Measurements from ENCODE around the gene TP53TG5.

The TP53TG5 gene

GRCh38 chr20:45406260-45407066 lies 28.3 kb upstream of the TP53TG5 start:
- FAIRE-seq = no peak
- no peak for DNase-seq (ENCODE audit: extremely low spot score, insufficient read length, low read depth)

DNA sequence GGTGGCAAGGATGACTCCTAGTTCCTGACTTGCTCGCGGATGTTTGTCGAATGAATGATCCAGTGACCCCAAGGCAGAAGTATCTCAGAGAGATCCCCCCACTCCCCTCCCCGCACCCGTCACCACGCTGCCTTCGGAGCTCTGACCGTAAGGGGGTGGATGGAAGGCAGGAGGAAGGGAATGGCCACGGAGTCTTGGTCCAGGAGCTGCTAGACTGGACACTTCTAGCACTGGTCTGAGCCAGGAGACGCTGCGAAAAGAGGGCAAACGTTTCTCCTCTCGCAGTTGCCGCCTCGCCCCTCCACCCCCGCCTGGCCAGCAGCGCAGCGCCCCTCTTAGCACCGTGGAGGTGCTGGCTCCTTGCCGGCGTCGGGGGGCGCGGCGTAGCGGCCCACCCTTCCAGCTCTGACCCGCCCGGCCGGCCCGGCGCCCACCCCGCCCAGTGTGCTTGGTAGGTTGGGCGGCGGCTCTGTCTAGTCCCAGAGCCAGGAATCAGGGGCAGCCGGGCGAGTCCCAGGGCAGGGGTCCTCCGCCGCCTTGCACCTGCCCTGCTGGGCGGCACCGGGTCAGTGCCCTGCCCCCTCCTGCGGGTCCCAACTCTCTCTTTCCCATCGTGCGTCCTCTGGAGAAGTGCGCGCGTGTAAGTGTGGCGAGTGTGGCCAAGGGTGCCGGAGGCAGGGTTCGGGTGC lies 27.6 kb upstream of the TP53TG5 start:
- DNase-seq (ENCODE audit: extremely low spot score, insufficient read length, low read depth) (no peak), FAIRE-seq (no peak)

GRCh38 chr20:45404438-45404837 lies 26.3 kb upstream of the TP53TG5 start:
- no peak for FAIRE-seq
- DNase-seq (ENCODE audit: extremely low spot score, insufficient read length, low read depth) = no peak

GRCh38 chr20:45402946-45403345 lies 24.8 kb upstream of the TP53TG5 start:
- DNase-seq (ENCODE audit: extremely low spot score, insufficient read length, low read depth) = no peak
- no peak for FAIRE-seq

GRCh38 chr20:45400346-45401031 lies 22.4 kb upstream of the TP53TG5 start:
- DNase-seq (ENCODE audit: extremely low spot score, insufficient read length, low read depth) (no peak), FAIRE-seq (no peak)

- no peak for DNase-seq (ENCODE audit: extremely low spot score, insufficient read length, low read depth)
- FAIRE-seq = no peak
These were observed 20.9 kb upstream of the TP53TG5 start for GRCh38 chr20:45399018-45399417.

- FAIRE-seq (no peak), DNase-seq (ENCODE audit: extremely low spot score, insufficient read length, low read depth) (no peak)
These were observed 16.9 kb upstream of the TP53TG5 start for GRCh38 chr20:45395114-45395415.

GRCh38 chr20:45394221-45395113 lies 16.3 kb upstream of the TP53TG5 start:
- FAIRE-seq (no peak), DNase-seq (ENCODE audit: extremely low spot score, insufficient read length, low read depth) (no peak)

GRCh38 chr20:45392733-45393132 lies 14.6 kb upstream of the TP53TG5 start:
- FAIRE-seq (no peak), DNase-seq (ENCODE audit: extremely low spot score, insufficient read length, low read depth) (no peak)

GRCh38 chr20:45391559-45391958 lies 13.4 kb upstream of the TP53TG5 start:
- no peak for FAIRE-seq
- DNase-seq (ENCODE audit: extremely low spot score, insufficient read length, low read depth) = no peak

GRCh38 chr20:45390931-45391330 lies 12.8 kb upstream of the TP53TG5 start:
- FAIRE-seq (no peak), DNase-seq (ENCODE audit: extremely low spot score, insufficient read length, low read depth) (no peak)

GRCh38 chr20:45387274-45387673 lies 9.1 kb upstream of the TP53TG5 start:
- no peak for FAIRE-seq

GRCh38 chr20:45377269-45377668 lies 856 bp downstream of the TP53TG5 start:
- FAIRE-seq (no peak), DNase-seq (ENCODE audit: extremely low spot score, insufficient read length, low read depth) (no peak)

More at GRCh38 chr20:45387274-45387673, 9.1 kb upstream of the TP53TG5 start:
- no peak for DNase-seq (ENCODE audit: extremely low spot score, insufficient read length, low read depth)

- no peak for FAIRE-seq
- DNase-seq (ENCODE audit: extremely low spot score, insufficient read length, low read depth) = no peak
These were observed 3.2 kb downstream of the TP53TG5 start for GRCh38 chr20:45374966-45375365.

GRCh38 chr20:45374101-45374467 lies 4.0 kb downstream of the TP53TG5 start:
- FAIRE-seq (no peak), DNase-seq (ENCODE audit: extremely low spot score, insufficient read length, low read depth) (no peak)

GRCh38 chr20:45373353-45374100 lies 4.6 kb downstream of the TP53TG5 start:
- peak; percentile 87 for FAIRE-seq
- peak; percentile 64 for DNase-seq (ENCODE audit: extremely low spot score, insufficient read length, low read depth)

DNA sequence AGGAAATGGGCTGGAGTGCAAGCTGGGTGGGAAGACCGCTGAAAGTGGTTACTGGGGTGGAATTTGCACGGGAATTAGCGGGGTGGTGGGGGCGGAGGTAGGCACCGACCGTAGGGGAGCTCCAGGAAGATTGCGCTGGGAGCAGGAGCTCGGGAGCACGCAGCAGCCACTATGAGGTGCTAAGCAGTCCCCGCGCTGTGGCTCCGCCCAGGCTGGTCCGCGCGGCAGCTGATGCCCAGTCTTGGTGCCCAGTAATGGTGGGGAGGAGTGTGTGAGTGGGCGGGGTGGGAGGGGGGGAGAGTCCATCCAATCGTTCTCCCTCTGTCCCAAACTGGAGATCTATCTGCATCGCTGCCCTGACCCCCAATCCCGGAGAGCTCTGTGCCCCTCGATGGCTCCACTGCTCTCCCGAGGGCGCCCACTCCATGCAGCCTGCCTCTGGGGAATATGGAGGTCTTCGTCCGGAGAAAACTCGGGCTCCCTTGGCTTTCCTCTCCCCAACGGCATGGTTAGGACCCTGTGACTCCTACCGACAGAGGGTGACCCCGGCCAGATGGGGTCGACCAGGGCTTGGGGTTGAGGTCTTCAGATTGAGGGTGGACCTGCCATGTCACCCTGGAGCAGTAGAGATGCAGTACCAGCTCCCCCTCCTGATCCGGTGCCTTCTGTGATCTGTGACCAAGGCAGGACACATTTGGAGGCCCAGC lies 5.3 kb downstream of the TP53TG5 start:
- FAIRE-seq = no peak
- no peak for DNase-seq (ENCODE audit: extremely low spot score, insufficient read length, low read depth)

GRCh38 chr20:45372241-45372640 lies 5.9 kb downstream of the TP53TG5 start:
- FAIRE-seq = no peak

GRCh38 chr20:45370571-45371160 lies 7.5 kb downstream of the TP53TG5 start:
- no peak for DNase-seq (ENCODE audit: extremely low spot score, insufficient read length, low read depth)
- no peak for FAIRE-seq

More at GRCh38 chr20:45372241-45372640, 5.9 kb downstream of the TP53TG5 start:
- DNase-seq (ENCODE audit: extremely low spot score, insufficient read length, low read depth) = no peak

Measured in GM18507 (cell line).